Neural crest cell (in vitro differentiated cells): ENCODE measurements around the gene TENT5A. TPM values are rescaled to one million over a fixed set of nuclear protein-coding genes. Genes with fewer than 3 reads are reported as not detected.

Source experiments
- DNase-seq: peaks from one replicate; pipeline ENCODE4 v3.0.0; 2021; ENCODE audit warnings: low read depth, mixed read lengths, low spot score
- H3K27ac Mint-ChIP-seq: one replicate; pipeline ENCODE4 v1.8.0; 2021; ENCODE audit warnings: mild to moderate bottlenecking, mixed read lengths; ENCODE audit not compliant: unreplicated experiment
- H3K27me3 Mint-ChIP-seq: 2 replicates; pipeline ENCODE4 v1.8.0; 2021; ENCODE audit warnings: low read depth, mild to moderate bottlenecking, mixed read lengths
- H3K36me3 Mint-ChIP-seq: 2 replicates; pipeline ENCODE4 v1.8.0; 2021; ENCODE audit warnings: low read depth, mild to moderate bottlenecking, mixed read lengths
- H3K4me1 Mint-ChIP-seq: 2 replicates; pipeline ENCODE4 v1.8.0; 2021; ENCODE audit warnings: mixed read lengths
- H3K4me3 Mint-ChIP-seq: one replicate; pipeline ENCODE4 v1.8.0; 2021; ENCODE audit warnings: mild to moderate bottlenecking, mixed read lengths
- H3K9me3 Mint-ChIP-seq: 2 replicates; pipeline ENCODE4 v1.8.0; 2021; ENCODE audit warnings: mixed read lengths
- total RNA-seq: library from RNA; stranded (reverse); gene quantifications from 2 replicates; pipeline ENCODE4 v1.2.1, GENCODE V29; 2021
- TF ChIP-seq, protein P1 (sequence below): fragments of 200-600 bp; sonication (generic); conservative IDR thresholded peaks from 2 replicates; pipeline ENCODE4 v1.5.0; 2021; ENCODE audit warnings: antibody characterized with exemption, mild to moderate bottlenecking

Gene TENT5A
- total RNA-seq, 1 donor from 2014 or later, result 4.6 TPM

DNA sequence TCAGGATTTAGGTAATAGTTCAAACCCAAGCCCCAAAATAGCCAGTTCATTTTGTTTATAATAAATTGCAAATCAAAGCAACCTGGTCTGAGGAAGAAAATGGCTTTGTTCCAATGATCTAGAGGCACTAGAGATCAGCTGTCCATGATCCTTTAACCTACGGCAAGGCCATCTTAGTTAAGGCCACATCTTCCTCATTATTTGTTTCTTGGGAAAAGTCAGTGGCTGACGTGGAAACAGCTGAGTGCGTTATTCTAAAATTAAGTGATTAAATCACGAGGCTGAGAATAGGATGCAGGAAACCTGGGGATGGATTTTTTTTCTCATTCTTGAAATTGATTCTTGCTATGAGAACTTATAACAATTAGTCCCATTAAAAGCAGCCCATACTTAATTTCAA lies 10.1 kb upstream of the TENT5A start:
- peaks cover 4% of the 10 kb centered on the region for H3K9me3 Mint-ChIP-seq
- H3K4me3 Mint-ChIP-seq, result no peak overlapping the region
- TF ChIP-seq, protein P1, sequence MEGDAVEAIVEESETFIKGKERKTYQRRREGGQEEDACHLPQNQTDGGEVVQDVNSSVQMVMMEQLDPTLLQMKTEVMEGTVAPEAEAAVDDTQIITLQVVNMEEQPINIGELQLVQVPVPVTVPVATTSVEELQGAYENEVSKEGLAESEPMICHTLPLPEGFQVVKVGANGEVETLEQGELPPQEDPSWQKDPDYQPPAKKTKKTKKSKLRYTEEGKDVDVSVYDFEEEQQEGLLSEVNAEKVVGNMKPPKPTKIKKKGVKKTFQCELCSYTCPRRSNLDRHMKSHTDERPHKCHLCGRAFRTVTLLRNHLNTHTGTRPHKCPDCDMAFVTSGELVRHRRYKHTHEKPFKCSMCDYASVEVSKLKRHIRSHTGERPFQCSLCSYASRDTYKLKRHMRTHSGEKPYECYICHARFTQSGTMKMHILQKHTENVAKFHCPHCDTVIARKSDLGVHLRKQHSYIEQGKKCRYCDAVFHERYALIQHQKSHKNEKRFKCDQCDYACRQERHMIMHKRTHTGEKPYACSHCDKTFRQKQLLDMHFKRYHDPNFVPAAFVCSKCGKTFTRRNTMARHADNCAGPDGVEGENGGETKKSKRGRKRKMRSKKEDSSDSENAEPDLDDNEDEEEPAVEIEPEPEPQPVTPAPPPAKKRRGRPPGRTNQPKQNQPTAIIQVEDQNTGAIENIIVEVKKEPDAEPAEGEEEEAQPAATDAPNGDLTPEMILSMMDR, result no peak
- H3K27ac Mint-ChIP-seq, result no peak overlapping the region
- no peaks in the 10 kb centered on the region for H3K36me3 Mint-ChIP-seq
- no peak for DNase-seq
- peaks cover 21% of the 10 kb centered on the region for H3K4me1 Mint-ChIP-seq
- H3K27me3 Mint-ChIP-seq, result no peaks in the 10 kb centered on the region

DNA sequence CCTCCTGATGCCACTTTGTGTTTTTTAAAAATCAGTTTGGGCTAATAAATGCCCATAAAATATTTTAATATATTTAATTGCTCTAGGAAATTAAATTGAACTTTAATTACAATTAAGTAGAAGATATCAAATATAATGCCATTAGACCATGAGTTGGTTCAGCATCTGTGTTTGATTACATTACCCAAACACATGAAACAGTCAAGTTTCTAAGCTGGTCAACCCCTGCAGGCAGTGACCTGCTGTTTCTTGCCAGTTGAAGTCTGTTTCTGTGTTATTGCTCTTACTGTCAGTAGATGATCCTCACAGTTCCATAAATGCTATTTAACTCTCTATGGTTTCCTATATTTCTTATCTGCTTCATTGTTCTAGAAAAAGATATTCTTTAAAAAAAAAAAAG lies 9.7 kb upstream of the TENT5A start:
- peaks cover 1% of the 10 kb centered on the region for H3K27me3 Mint-ChIP-seq
- no peak overlapping the region for H3K27ac Mint-ChIP-seq
- no peak overlapping the region for H3K4me3 Mint-ChIP-seq
- H3K9me3 Mint-ChIP-seq, result peaks cover 4% of the 10 kb centered on the region
- no peaks in the 10 kb centered on the region for H3K36me3 Mint-ChIP-seq
- TF ChIP-seq, protein P1, result no peak
- peaks cover 21% of the 10 kb centered on the region for H3K4me1 Mint-ChIP-seq
- DNase-seq, result no peak

DNA sequence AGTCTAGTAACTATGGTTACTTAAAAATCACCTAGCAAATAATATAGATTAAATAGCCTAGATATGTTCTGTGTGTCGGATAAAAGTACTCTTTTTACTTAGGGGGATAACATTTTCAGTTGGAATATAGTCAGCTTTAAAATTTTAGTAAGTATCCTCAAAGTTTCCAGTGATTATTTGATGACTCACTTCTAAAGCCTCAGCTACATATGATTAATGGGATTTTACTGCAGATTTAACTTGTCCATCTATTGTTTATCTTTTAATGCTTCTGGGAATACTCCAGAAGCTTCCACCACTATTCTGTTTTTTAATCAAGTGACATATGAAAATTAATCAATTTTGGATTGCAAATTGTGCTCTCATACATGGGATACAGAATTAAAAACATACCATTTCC lies 8.7 kb upstream of the TENT5A start:
- no peak for DNase-seq
- no peak overlapping the region for H3K4me3 Mint-ChIP-seq
- H3K27ac Mint-ChIP-seq, result no peak overlapping the region
- H3K27me3 Mint-ChIP-seq, result peaks cover 2% of the 10 kb centered on the region
- TF ChIP-seq, protein P1, result no peak
- peaks cover 21% of the 10 kb centered on the region for H3K4me1 Mint-ChIP-seq
- no peaks in the 10 kb centered on the region for H3K36me3 Mint-ChIP-seq
- H3K9me3 Mint-ChIP-seq, result peaks cover 4% of the 10 kb centered on the region

DNA sequence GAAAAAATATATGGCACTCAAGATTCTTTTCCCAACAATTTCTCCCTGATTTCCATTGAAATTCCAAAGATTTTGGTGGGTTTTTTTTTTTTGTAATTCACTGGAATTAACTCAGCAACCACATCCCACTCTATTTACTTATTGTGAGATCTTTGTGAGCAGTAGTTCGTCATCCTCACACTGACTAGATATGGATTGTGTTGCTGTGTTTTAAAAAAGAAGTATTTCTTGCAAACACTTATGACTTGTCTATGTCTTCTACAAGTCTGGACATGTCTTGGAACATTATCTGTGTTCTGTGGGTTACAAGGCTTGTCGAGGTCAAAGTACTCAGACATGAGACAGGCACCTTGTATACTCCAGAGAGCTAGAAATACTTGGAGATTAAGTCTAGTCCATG lies 7.3 kb upstream of the TENT5A start:
- Mint-ChIP-seq H3K36me3 (no peaks in the 10 kb centered on the region), H3K4me3 (no peak overlapping the region), H3K4me1 (peaks cover 17% of the 10 kb centered on the region), H3K27ac (no peak overlapping the region), H3K27me3 (peaks cover 2% of the 10 kb centered on the region), H3K9me3 (peaks cover 4% of the 10 kb centered on the region)
- TF ChIP-seq, protein P1, result no peak
- no peak for DNase-seq

DNA sequence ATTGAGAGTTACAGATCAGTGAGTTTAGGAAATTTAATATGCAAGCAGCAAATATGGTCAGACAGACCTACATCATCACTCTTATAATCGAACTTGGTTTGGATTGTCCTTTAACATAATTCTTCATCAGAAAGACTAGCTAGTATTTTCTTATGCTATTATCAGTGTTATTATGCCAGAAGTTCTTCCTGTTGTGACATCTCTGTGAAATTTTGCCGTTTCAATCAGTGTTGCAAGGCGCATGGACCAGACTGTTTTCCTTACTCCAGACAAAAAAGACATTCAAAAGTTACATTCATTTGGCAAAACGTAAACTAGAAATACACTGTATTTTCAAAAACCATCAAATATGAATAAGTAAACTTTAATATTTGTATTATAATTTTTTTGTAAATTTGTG lies 5.7 kb upstream of the TENT5A start:
- TF ChIP-seq, protein P1, result no peak
- no peak for DNase-seq
- H3K4me1 Mint-ChIP-seq, result peaks cover 10% of the 10 kb centered on the region
- H3K4me3 Mint-ChIP-seq, result no peak overlapping the region
- no peaks in the 10 kb centered on the region for H3K9me3 Mint-ChIP-seq
- no peaks in the 10 kb centered on the region for H3K36me3 Mint-ChIP-seq
- no peak overlapping the region for H3K27ac Mint-ChIP-seq
- peaks cover 2% of the 10 kb centered on the region for H3K27me3 Mint-ChIP-seq

DNA sequence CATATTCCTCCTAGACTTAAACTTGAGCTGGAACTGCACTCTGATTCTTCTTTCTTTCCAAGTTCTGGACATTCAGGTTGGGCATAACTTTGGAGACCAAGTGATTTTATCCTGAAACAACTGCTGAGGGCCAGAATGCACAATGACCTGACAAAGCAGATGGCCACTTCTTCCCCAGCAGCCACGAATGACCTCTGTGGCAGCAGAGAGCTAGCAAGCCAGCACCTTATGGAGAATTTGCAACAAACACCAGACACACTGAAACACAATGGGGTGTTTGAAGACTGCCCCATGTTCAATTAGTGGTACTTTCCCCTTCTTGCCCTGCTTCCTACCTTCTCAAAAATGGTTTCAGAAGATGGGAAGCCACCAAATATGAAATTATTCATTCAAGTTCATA lies 4.2 kb upstream of the TENT5A start:
- Mint-ChIP-seq H3K27ac (no peak overlapping the region), H3K27me3 (peaks cover 6% of the 10 kb centered on the region), H3K9me3 (no peaks in the 10 kb centered on the region), H3K4me3 (no peak overlapping the region), H3K36me3 (no peaks in the 10 kb centered on the region), H3K4me1 (peaks cover 11% of the 10 kb centered on the region)
- no peak for DNase-seq
- TF ChIP-seq, protein P1, result no peak
